Right lobe of liver (tissue), 6 donors: Measurements from ENCODE around the gene IPO11. TPM values are rescaled to one million over a fixed set of nuclear protein-coding genes. Genes with fewer than 3 reads are reported as not detected.
"Not testable (repeated sequence)": the region's sequence is repeated elsewhere in the genome, so short reads cannot be mapped to it uniquely, and the experiment has no call there.

Source experiments
- ATAC-seq, 4 donors: fragments of 200-7000 bp; cut with Tn5 transposase; one replicate each; pipeline ENCODE4 v1.9.1; 2020; ENCODE audit warnings: mild to moderate bottlenecking in 4 of 4, moderate library complexity in 4 of 4
- DNase-seq, 3 donors: peaks; one replicate each; pipeline ENCODE4 v3.0.0-alpha.2; 2020
- H3K27ac ChIP-seq, 3 donors: fragments of 200-600 bp; one replicate each; pipeline ENCODE4 v1.8.0; 2022
- H3K27me3 ChIP-seq, 2 donors: fragments of 200-600 bp; one replicate each; pipeline ENCODE4 v1.8.0; 2022
- H3K36me3 ChIP-seq, 4 donors: fragments of 200-600 bp; sonication (generic) in 1 of 4; one replicate each; pipeline versions ENCODE4 v1.5.1 to v1.8.0; 2017 to 2022; ENCODE audit warnings: control low read depth in 1 of 4
- H3K4me1 ChIP-seq, 4 donors: fragments of 200-600 bp; sonication (generic) in 1 of 4; one replicate each; pipeline versions ENCODE4 v1.5.1 to v1.8.0; 2017 to 2022; ENCODE audit warnings: control low read depth in 1 of 4
- H3K4me3 ChIP-seq, 3 donors: fragments of 200-600 bp; one replicate each; pipeline ENCODE4 v1.8.0; 2022
- H3K9me3 ChIP-seq, 4 donors: fragments of 200-600 bp; sonication (generic) in 1 of 4; one replicate each; pipeline versions ENCODE4 v1.5.1 to v1.8.0; 2017 to 2022; ENCODE audit warnings: control low read depth in 1 of 4
- CTCF ChIP-seq, 4 donors: fragments of 200-600 bp in 3 of 4; fragments of 450-650 bp in 1 of 4; IDR thresholded peaks; one replicate each; pipeline versions ENCODE4 v1.5.1 to v1.8.0; 2016 to 2022; ENCODE audit warnings: antibody characterized with exemption in 4 of 4, mild to moderate bottlenecking in 2 of 4
- POLR2A ChIP-seq: fragments of 450-650 bp; IDR thresholded peaks from one replicate; pipeline ENCODE4 v1.6.1; 2017; ENCODE audit warnings: antibody characterized with exemption, mild to moderate bottlenecking
- whole genome bisulfite sequencing: methylation state at CpG from one replicate; pipeline ENCODE4 v1.1.6; 2018; ENCODE audit warnings: low coverage, low lambda C conversion rate; ENCODE audit not compliant: insufficient coverage; ENCODE audit errors: missing lambda C conversion rate; 5-methylcytosine and 5-hydroxymethylcytosine counted together
- intact Hi-C, 2 donors: fragments of 100-400 bp; cut with DNase I; formaldehyde crosslinking; loops; one replicate each; pipeline versions ENCODE4 v1.11.2 to v1.14.1; 2022
- total RNA-seq, 6 experiments: library from RNA; depleted of rRNA in 2 of 6; stranded (reverse); fragments of >200 nt in 2 of 6; fragmentation: NEBNext Ultra II Directional in 3 of 6; extraction: Animal tissue kit (Norgen Biotek cat#: 25700) in 3 of 6; gene quantifications; one replicate each; pipeline versions ENCODE4 v1.1.0 to v1.2.4, GENCODE V29; 2016 to 2023
- donor health status: DM: no; HTN: yes; CAD: no.
- donor health status: DM: no; HTN: no; CAD: no.
- donor health status: DM: no; HTN: no; CAD: no.
- donor health status: DM: no; HTN: yes; CAD: no.
- donor health status: DM: no; HTN: yes; CAD: no.

Gene IPO11
- total RNA-seq, 6 experiments from 2014 or later = 8.3 to 15.7 (median 13.6) TPM

- H3K4me1 ChIP-seq = no peaks in the 10 kb centered on the region
- TF ChIP-seq CTCF (IDR thresholded peaks at IDR 0.05) (no peak), POLR2A (no peak)
- no peaks in the 10 kb centered on the region for H3K9me3 ChIP-seq
- no peak for DNase-seq
- intact Hi-C loops = no loop called here
- ATAC-seq = no peak
- H3K36me3 ChIP-seq = no peaks in the 10 kb centered on the region
- H3K27ac ChIP-seq = no peak overlapping the region
- no peaks in the 10 kb centered on the region for H3K27me3 ChIP-seq
- WGBS = 72% methylated on average over 5 of the region's 6 CpGs
- H3K4me3 ChIP-seq = no peak overlapping the region
Observed at GRCh38 chr5:62514510-62515119, 102.1 kb downstream of the IPO11 start.

- not testable (repeated sequence) for DNase-seq, H3K27me3 ChIP-seq
- WGBS = 100% methylated on average over 1 of the region's 1 CpG
Observed at GRCh38 chr5:62520812-62521211, 108.2 kb downstream of the IPO11 start.

GRCh38 chr5:62521319-62521718, 108.8 kb downstream of the IPO11 start:
- intact Hi-C loops = no loop called here
- no peak for TF ChIP-seq CTCF (IDR thresholded peaks at IDR 0.05)
- no peak for TF ChIP-seq POLR2A

More at GRCh38 chr5:62520812-62521211, 108.2 kb downstream of the IPO11 start:
- H3K27ac ChIP-seq, H3K4me1 ChIP-seq, intact Hi-C loops, H3K36me3 ChIP-seq, H3K4me3 ChIP-seq, ATAC-seq, H3K9me3 ChIP-seq: not testable (repeated sequence)

GRCh38 chr5:62522811-62523210, 110.2 kb downstream of the IPO11 start:
- no peak for ATAC-seq
- no peak overlapping the region for H3K4me3 ChIP-seq
- no peak overlapping the region for H3K27ac ChIP-seq
- 100% methylated on average over 1 of the region's 1 CpG for WGBS
- H3K4me1 ChIP-seq = no peaks in the 10 kb centered on the region
- intact Hi-C loops = no loop called here
- DNase-seq = no peak
- no peaks in the 10 kb centered on the region for H3K36me3 ChIP-seq
- no peak for TF ChIP-seq CTCF (IDR thresholded peaks at IDR 0.05)
- TF ChIP-seq POLR2A = no peak
- H3K27me3 ChIP-seq = no peaks in the 10 kb centered on the region
- no peaks in the 10 kb centered on the region for H3K9me3 ChIP-seq

More at GRCh38 chr5:62521319-62521718, 108.8 kb downstream of the IPO11 start:
- Histone ChIP-seq H3K27ac (no peak overlapping the region), H3K4me3 (no peak overlapping the region), H3K9me3 (no peaks in the 10 kb centered on the region), H3K36me3 (no peaks in the 10 kb centered on the region), H3K4me1 (no peaks in the 10 kb centered on the region), H3K27me3 (no peaks in the 10 kb centered on the region)
- 48% methylated on average over 2 of the region's 2 CpGs for WGBS
- no peak for DNase-seq
- peak in 1 of 4 donors; percentile 23 for ATAC-seq

GRCh38 chr5:62533597-62533996, 121.0 kb downstream of the IPO11 start:
- intact Hi-C loops = no loop called here
- 92% methylated on average over 2 of the region's 2 CpGs for WGBS
- ATAC-seq (no peak), DNase-seq (no peak)
- Histone ChIP-seq H3K36me3 (no peaks in the 10 kb centered on the region), H3K4me1 (no peaks in the 10 kb centered on the region), H3K27ac (no peak overlapping the region), H3K27me3 (no peaks in the 10 kb centered on the region), H3K4me3 (no peak overlapping the region), H3K9me3 (no peaks in the 10 kb centered on the region)
- no peak for TF ChIP-seq POLR2A
- TF ChIP-seq CTCF (IDR thresholded peaks at IDR 0.05) = no peak
